Limb (tissue), 2 donors: ENCODE measurements around the gene COX4I1.
A peak's percentile ranks its signal among the peaks of the same experiment; 100 is the strongest.

ENCODE experiments used
- DNase-seq, 2 donors: peaks; one replicate each; pipeline ENCODE4 v3.0.0-alpha.2; 2016; ENCODE audit errors: extremely low spot score in 2 of 2

The COX4I1 gene

GRCh38 chr16:85767531-85767930 lies 32.0 kb upstream of the COX4I1 start:
- no peak for DNase-seq

- no peak for DNase-seq
These were observed 31.3 kb upstream of the COX4I1 start for GRCh38 chr16:85768199-85768598.

- DNase-seq: no peak
These were observed 28.8 kb upstream of the COX4I1 start for GRCh38 chr16:85770741-85771140.

- DNase-seq: no peak
These were observed 26.5 kb upstream of the COX4I1 start for GRCh38 chr16:85773044-85773443.

- no peak for DNase-seq
These were observed 25.4 kb upstream of the COX4I1 start for GRCh38 chr16:85774136-85774535.

GRCh38 chr16:85774811-85775210 lies 24.7 kb upstream of the COX4I1 start:
- no peak for DNase-seq

GRCh38 chr16:85777583-85778310 lies 21.7 kb upstream of the COX4I1 start:
- no peak for DNase-seq

GRCh38 chr16:85778873-85779272 lies 20.6 kb upstream of the COX4I1 start:
- no peak for DNase-seq

GRCh38 chr16:85780281-85780680 lies 19.2 kb upstream of the COX4I1 start:
- no peak for DNase-seq

- DNase-seq: no peak
These were observed 18.3 kb upstream of the COX4I1 start for GRCh38 chr16:85781156-85781555.

GRCh38 chr16:85781695-85782370 lies 17.7 kb upstream of the COX4I1 start:
- peak in 1 of 2 donors; percentile 43 for DNase-seq

- DNase-seq: no peak
These were observed 17.0 kb upstream of the COX4I1 start for GRCh38 chr16:85782451-85782850.

- no peak for DNase-seq
These were observed 16.1 kb upstream of the COX4I1 start for GRCh38 chr16:85783441-85783840.

GRCh38 chr16:85784813-85785212 lies 14.7 kb upstream of the COX4I1 start:
- no peak for DNase-seq

- no peak for DNase-seq
These were observed 13.6 kb upstream of the COX4I1 start for GRCh38 chr16:85785927-85786326.

GRCh38 chr16:85788819-85789218 lies 10.7 kb upstream of the COX4I1 start:
- no peak for DNase-seq

GRCh38 chr16:85789773-85790172 lies 9.7 kb upstream of the COX4I1 start:
- no peak for DNase-seq

GRCh38 chr16:85793662-85794298 lies 5.7 kb upstream of the COX4I1 start:
- DNase-seq: no peak

GRCh38 chr16:85794696-85795095 lies 4.8 kb upstream of the COX4I1 start:
- no peak for DNase-seq

- DNase-seq: no peak
These were observed 3.3 kb upstream of the COX4I1 start for GRCh38 chr16:85796152-85796551.

- no peak for DNase-seq
These were observed 2.9 kb upstream of the COX4I1 start for GRCh38 chr16:85796599-85796998.

- DNase-seq: no peak
These were observed 1.2 kb upstream of the COX4I1 start for GRCh38 chr16:85798283-85798776.
